Adrenal gland (tissue), 5 donors: ENCODE measurements around the gene EGFLAM.

ENCODE experiments used
- CTCF ChIP-seq, 6 experiments: fragments of 450-650 bp in 4 of 6; fragments of 200-600 bp in 2 of 6; sonication (generic) in 1 of 6; IDR thresholded peaks; 1 replicate in 5 of 6; 2 replicates in 1 of 6; pipeline versions ENCODE4 v1.5.1 to v1.8.0; 2016 to 2021; ENCODE audit warnings: antibody characterized with exemption in 6 of 6, mild to moderate bottlenecking in 2 of 6, moderate library complexity in 1 of 6
- POLR2A ChIP-seq, 2 donors: fragments of 450-650 bp; IDR thresholded peaks; one replicate each; pipeline ENCODE4 v1.6.1; 2017; ENCODE audit warnings: antibody characterized with exemption in 2 of 2, mild to moderate bottlenecking in 2 of 2, moderate library complexity in 1 of 2
- donor health status: DM: no; HTN: no; CAD: no.

GRCh38 chr5:38380537-38380936, 122.2 kb downstream of the EGFLAM start:
- no peak for TF ChIP-seq CTCF (IDR thresholded peaks at IDR 0.05)
- no peak for TF ChIP-seq POLR2A (IDR thresholded peaks at IDR 0.05)
